Body of pancreas (tissue), 4 donors: ENCODE results near the gene PLA2G15. TPM values are rescaled to one million over a fixed set of nuclear protein-coding genes. Genes with fewer than 3 reads are reported as not detected.
A peak's percentile ranks its signal among the peaks of the same experiment; 100 is the strongest.

Experiments
- ATAC-seq: fragments of 150-250 bp; one replicate; pipeline ENCODE4 v1.9.1; 2016
- DNase-seq, 4 donors: peaks; one replicate each; pipeline ENCODE4 v3.0.0-alpha.2; 2019
- H3K27ac ChIP-seq, 4 donors: fragments of 200-600 bp; sonication (generic); 1 replicate in 3 of 4; 2 replicates in 1 of 4; pipeline versions ENCODE4 v1.5.1 to v1.6.1; 2016 to 2019; ENCODE audit warnings: mild to moderate bottlenecking in 1 of 4, mixed read lengths in 1 of 4, moderate library complexity in 1 of 4
- H3K27me3 ChIP-seq, 2 donors: fragments of 200-600 bp; sonication (generic); one replicate each; pipeline ENCODE4 v1.6.0; 2016; ENCODE audit warnings: mild to moderate bottlenecking in 1 of 2
- H3K36me3 ChIP-seq, 2 donors: fragments of 200-600 bp; sonication (generic); replicated peaks in 1 of 2; 2 replicates each; pipeline ENCODE4 v1.5.1; 2016; ENCODE audit warnings: low read depth in 2 of 2; ENCODE audit not compliant: insufficient read depth in 1 of 2
- H3K4me1 ChIP-seq: fragments of 200-600 bp; sonication (generic); one replicate; pipeline ENCODE4 v1.6.0; 2016
- H3K4me3 ChIP-seq, 2 donors: fragments of 200-600 bp; sonication (generic); 1 replicate in 1 of 2; 2 replicates in 1 of 2; pipeline ENCODE4 v1.5.1; 2016 to 2019
- H3K9me3 ChIP-seq, 3 donors: fragments of 200-600 bp; sonication (generic); 1 replicate in 2 of 3; 2 replicates in 1 of 3; pipeline ENCODE4 v1.5.1; 2016
- POLR2A ChIP-seq, 3 donors: fragments of 450-650 bp; IDR thresholded peaks; one replicate each; pipeline ENCODE4 v1.6.1; 2016; ENCODE audit warnings: antibody characterized with exemption in 3 of 3, mild to moderate bottlenecking in 2 of 3
- WGBS, 2 donors: methylation state at CpG; one replicate each; pipeline ENCODE4 v1.1.5; 2017; 5-methylcytosine and 5-hydroxymethylcytosine counted together
- intact Hi-C: fragments of 100-400 bp; cut with DNase I; formaldehyde crosslinking; loops from one replicate; pipeline ENCODE4 v1.15.1; 2023
- total RNA-seq, 2 donors: library from RNA; depleted of rRNA; stranded (reverse); fragments of >200 nt; gene quantifications; one replicate each; pipeline ENCODE4 v1.1.0, GENCODE V29; 2016
- TF ChIP-seq, protein P1 (sequence below), 7 experiments: fragments of 450-650 bp in 4 of 7; fragments of 200-600 bp in 3 of 7; sonication (generic) in 3 of 7; IDR thresholded peaks; one replicate each; pipeline ENCODE4 v1.5.1; 2016 to 2019; ENCODE audit warnings: antibody characterized with exemption in 7 of 7

PLA2G15 gene
- total RNA-seq, 2 donors from 2014 or later = 8.2 to 9.6 TPM

DNA sequence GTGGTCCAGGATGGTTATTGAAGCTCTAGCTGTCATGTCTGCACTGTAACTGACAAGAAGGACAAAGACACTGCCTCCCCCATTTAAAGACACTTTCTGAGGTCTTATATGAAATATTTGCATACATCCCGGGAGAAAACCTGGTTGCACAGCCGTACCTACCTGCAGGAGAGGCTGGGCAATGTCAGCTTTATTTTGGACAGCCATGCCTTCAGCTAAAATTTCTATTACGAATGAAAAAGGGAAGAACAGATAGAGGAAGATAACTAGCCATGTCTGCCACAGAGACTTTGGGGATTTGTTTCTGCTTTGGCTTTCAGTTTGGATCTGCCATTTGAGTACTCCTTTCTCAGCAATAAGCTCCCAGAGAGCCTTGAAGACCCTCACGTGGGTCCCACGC is 38.2 kb downstream of the PLA2G15 start:
- no peak for DNase-seq
- H3K27me3 ChIP-seq = no peaks in the 10 kb centered on the region
- 54 to 63% methylated on average over 5 of the region's 5 CpGs for WGBS, 2 donors
- no peak for ATAC-seq
- H3K27ac ChIP-seq = no peak overlapping the region
- H3K9me3 ChIP-seq = no peaks in the 10 kb centered on the region
- intact Hi-C loops = no loop called here
- H3K4me1 ChIP-seq = no peaks in the 10 kb centered on the region
- no peak for TF ChIP-seq POLR2A (IDR thresholded peaks at IDR 0.05)
- TF ChIP-seq, protein P1, sequence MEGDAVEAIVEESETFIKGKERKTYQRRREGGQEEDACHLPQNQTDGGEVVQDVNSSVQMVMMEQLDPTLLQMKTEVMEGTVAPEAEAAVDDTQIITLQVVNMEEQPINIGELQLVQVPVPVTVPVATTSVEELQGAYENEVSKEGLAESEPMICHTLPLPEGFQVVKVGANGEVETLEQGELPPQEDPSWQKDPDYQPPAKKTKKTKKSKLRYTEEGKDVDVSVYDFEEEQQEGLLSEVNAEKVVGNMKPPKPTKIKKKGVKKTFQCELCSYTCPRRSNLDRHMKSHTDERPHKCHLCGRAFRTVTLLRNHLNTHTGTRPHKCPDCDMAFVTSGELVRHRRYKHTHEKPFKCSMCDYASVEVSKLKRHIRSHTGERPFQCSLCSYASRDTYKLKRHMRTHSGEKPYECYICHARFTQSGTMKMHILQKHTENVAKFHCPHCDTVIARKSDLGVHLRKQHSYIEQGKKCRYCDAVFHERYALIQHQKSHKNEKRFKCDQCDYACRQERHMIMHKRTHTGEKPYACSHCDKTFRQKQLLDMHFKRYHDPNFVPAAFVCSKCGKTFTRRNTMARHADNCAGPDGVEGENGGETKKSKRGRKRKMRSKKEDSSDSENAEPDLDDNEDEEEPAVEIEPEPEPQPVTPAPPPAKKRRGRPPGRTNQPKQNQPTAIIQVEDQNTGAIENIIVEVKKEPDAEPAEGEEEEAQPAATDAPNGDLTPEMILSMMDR (IDR thresholded peaks at IDR 0.05) = no peak
- no peaks in the 10 kb centered on the region for H3K36me3 ChIP-seq
- H3K4me3 ChIP-seq = no peak overlapping the region

DNA sequence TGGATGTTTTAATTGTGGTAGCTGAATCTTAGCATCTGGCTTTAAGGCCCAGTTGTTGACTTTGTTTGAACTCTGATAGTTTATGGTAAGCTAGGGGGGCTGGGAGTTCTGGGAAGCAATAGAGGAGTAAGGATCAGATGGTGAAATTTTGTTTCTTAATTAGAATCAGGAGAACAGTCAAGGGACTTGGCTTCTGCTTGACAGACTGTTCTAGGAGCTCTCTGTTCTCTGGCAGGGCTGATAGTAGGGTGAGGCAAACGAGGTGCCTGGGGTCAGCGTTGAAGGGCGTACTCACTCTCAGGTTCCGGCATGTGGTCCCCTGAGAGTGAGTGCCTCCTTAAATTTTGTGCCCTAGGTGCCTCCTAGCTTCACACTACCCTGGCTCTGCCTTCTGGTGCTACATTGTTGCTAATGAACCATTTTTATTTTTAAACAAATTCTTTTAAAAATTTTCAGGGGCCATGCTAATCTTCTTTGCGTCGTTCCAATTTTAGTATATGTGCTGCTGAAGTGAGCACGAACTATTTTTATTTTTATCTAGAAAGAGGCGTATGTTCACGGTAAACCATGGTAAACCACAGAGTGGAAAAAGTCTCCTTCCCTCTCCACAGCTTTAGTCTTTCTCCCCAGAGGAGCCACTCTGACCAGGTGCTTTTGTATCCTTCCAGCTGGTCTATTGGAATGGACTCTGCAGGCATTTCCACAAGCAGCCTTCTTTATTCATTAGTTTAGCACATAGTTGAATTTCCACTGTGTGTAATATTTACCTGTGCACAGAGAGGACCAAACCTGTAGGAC is 38.8 kb downstream of the PLA2G15 start:
- 68% methylated on average over 9 of the region's 9 CpGs for WGBS, 2 donors
- Histone ChIP-seq H3K4me3 (no peak overlapping the region), H3K27me3 (no peaks in the 10 kb centered on the region), H3K4me1 (no peaks in the 10 kb centered on the region), H3K9me3 (no peaks in the 10 kb centered on the region), H3K27ac (no peak overlapping the region), H3K36me3 (no peaks in the 10 kb centered on the region)
- TF ChIP-seq, protein P1 (IDR thresholded peaks at IDR 0.05) = no peak
- no peak for TF ChIP-seq POLR2A (IDR thresholded peaks at IDR 0.05)
- DNase-seq (no peak), ATAC-seq (no peak)
- intact Hi-C loops = no loop called here

DNA sequence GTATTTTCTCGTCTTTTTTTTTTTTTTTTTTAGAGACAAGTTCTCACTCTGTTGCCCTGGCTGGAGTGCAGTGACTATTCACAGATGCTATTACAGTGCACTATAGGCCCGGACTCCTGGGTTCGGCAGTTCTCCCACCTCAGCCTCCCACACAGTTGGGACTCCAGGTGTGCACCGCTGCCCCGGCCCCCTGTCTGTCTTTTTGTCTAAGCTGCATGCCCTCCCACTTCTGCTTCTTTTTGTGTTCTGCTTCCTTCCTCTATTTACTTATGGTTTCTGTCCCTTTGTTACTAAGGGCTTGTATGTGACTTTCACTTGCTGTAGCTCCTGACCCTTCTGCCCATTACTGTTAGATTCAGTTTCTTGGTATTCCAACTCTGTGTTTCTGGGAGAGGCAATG is 39.7 kb downstream of the PLA2G15 start:
- ATAC-seq (no peak), DNase-seq (no peak)
- Histone ChIP-seq H3K36me3 (no peaks in the 10 kb centered on the region), H3K4me1 (no peaks in the 10 kb centered on the region), H3K27me3 (no peaks in the 10 kb centered on the region), H3K9me3 (no peaks in the 10 kb centered on the region), H3K27ac (peak overlapping the region in 1 of 4 donors; percentile 5), H3K4me3 (no peak overlapping the region)
- WGBS, 2 donors = 54 to 81% methylated on average over 4 to 5 of the region's 5 CpGs
- intact Hi-C loops = no loop called here
- TF ChIP-seq, protein P1 (IDR thresholded peaks at IDR 0.05) = no peak
- no peak for TF ChIP-seq POLR2A (IDR thresholded peaks at IDR 0.05)

DNA sequence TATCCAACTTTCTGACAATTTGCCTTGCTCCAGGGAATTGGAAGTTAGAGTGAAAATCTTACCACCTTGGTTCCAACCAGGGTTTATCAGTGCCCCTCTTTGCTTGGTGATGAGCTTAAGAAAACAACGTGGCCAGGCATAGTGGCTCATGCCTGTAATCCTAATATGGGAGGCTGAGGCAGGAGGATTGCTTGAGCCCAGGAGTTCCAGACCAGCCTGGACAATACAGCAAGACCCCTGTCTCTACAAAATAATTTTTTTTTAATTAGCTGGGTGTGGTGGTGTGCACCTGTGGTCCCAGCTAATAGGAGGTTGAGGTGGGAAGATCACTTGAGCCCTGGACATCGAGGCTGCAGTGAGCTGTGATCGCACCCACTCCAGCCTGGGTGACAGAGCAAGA is 40.5 kb downstream of the PLA2G15 start:
- DNase-seq = no peak
- Histone ChIP-seq H3K4me3 (no peak overlapping the region), H3K4me1 (no peaks in the 10 kb centered on the region), H3K27me3 (no peaks in the 10 kb centered on the region), H3K36me3 (no peaks in the 10 kb centered on the region), H3K27ac (peak overlapping the region in 1 of 4 donors; percentile 0), H3K9me3 (no peaks in the 10 kb centered on the region)
- TF ChIP-seq, protein P1 (IDR thresholded peaks at IDR 0.05) = no peak
- TF ChIP-seq POLR2A (IDR thresholded peaks at IDR 0.05) = no peak
- intact Hi-C loops = no loop called here
- ATAC-seq = no peak
- WGBS, 2 donors = 96 to 100% methylated on average over 3 of the region's 3 CpGs
